Vagina (tissue), 2 donors: ENCODE measurements around the gene PAFAH1B2. TPM values are rescaled to one million over a fixed set of nuclear protein-coding genes. Genes with fewer than 3 reads are reported as not detected.

Experiments used
- DNase-seq, 2 donors: peaks; one replicate each; pipeline ENCODE4 v3.0.0-alpha.2; 2017; ENCODE audit errors: extremely low spot score in 2 of 2
- H3K27ac ChIP-seq: fragments of 200-600 bp; sonication (generic); one replicate; pipeline ENCODE4 v1.5.1; 2019
- H3K27me3 ChIP-seq: fragments of 200-600 bp; sonication (generic); one replicate; pipeline ENCODE4 v1.5.1; 2019
- H3K36me3 ChIP-seq, 2 donors: fragments of 200-600 bp; sonication (generic); one replicate each; pipeline ENCODE4 v1.5.1; 2017 to 2019
- H3K4me1 ChIP-seq: fragments of 200-600 bp; sonication (generic); one replicate; pipeline ENCODE4 v1.5.1; 2019
- H3K4me3 ChIP-seq, 2 donors: fragments of 200-600 bp; sonication (generic); 1 replicate in 1 of 2; 2 replicates in 1 of 2; pipeline ENCODE4 v1.5.1; 2016 to 2019
- H3K9me3 ChIP-seq: fragments of 200-600 bp; sonication (generic); one replicate; pipeline ENCODE4 v1.5.1; 2019
- CTCF ChIP-seq, 3 experiments: fragments of 450-650 bp in 2 of 3; fragments of 200-600 bp in 1 of 3; sonication (generic) in 1 of 3; IDR thresholded peaks; one replicate each; pipeline ENCODE4 v1.5.1; 2017 to 2019; ENCODE audit warnings: antibody characterized with exemption in 3 of 3, mild to moderate bottlenecking in 2 of 3, moderate library complexity in 2 of 3
- POLR2A ChIP-seq, 2 donors: fragments of 450-650 bp; IDR thresholded peaks; one replicate each; pipeline ENCODE4 v1.6.1; 2017; ENCODE audit warnings: antibody characterized with exemption in 2 of 2, mild to moderate bottlenecking in 2 of 2, moderate library complexity in 2 of 2
- POLR2AphosphoS5 ChIP-seq, 2 donors: sonication (generic); formaldehyde crosslinking; IDR thresholded peaks; one replicate each; pipeline ENCODE4 v1.9.0; 2017; ENCODE audit warnings: antibody characterized with exemption in 2 of 2, mild to moderate bottlenecking in 2 of 2, low read depth in 1 of 2; ENCODE audit not compliant: insufficient read depth in 1 of 2
- intact Hi-C: fragments of 100-400 bp; cut with DNase I; formaldehyde crosslinking; loops from one replicate; pipeline ENCODE4 v1.15.1; 2023
- total RNA-seq: library from RNA; depleted of rRNA; stranded (reverse); fragments of >200 nt; gene quantifications from one replicate; pipeline ENCODE4 v1.2.3, GENCODE V29; 2016

Gene PAFAH1B2
- total RNA-seq, 1 donor from 2014 or later = 68.5 TPM

GRCh38 chr11:117171007-117171403, 26.9 kb downstream of the PAFAH1B2 start:
- intact Hi-C loops = loop anchor here (10.0 kb wide), 1 partner anchor 54 kb away; no protein-coding TSS in a partner anchor
- Histone ChIP-seq H3K27ac (no peak overlapping the region), H3K36me3 (peaks cover 0 to 31% of the 10 kb centered on the region in 2 donors), H3K4me1 (peaks cover 5% of the 10 kb centered on the region), H3K27me3 (no peaks in the 10 kb centered on the region), H3K9me3 (no peaks in the 10 kb centered on the region), H3K4me3 (no peak overlapping the region)
- TF ChIP-seq CTCF (IDR thresholded peaks at IDR 0.05) (no peak), POLR2A (IDR thresholded peaks at IDR 0.05) (no peak), POLR2AphosphoS5 (IDR thresholded peaks at IDR 0.05; ENCODE audit: insufficient read depth in 1 of 2, low read depth in 1 of 2) (no peak)
- no peak for DNase-seq

GRCh38 chr11:117171404-117172061, 27.4 kb downstream of the PAFAH1B2 start:
- no peak overlapping the region for H3K27ac ChIP-seq
- intact Hi-C loops = loop anchor here (10.0 kb wide), 1 partner anchor 53 kb away; no protein-coding TSS in a partner anchor
- H3K27me3 ChIP-seq = no peaks in the 10 kb centered on the region
- peaks cover 0 to 25% of the 10 kb centered on the region in 2 donors for H3K36me3 ChIP-seq
- no peak for DNase-seq
- no peaks in the 10 kb centered on the region for H3K9me3 ChIP-seq
- TF ChIP-seq CTCF (IDR thresholded peaks at IDR 0.05) = no peak
- TF ChIP-seq POLR2A (IDR thresholded peaks at IDR 0.05) = no peak
- no peak for TF ChIP-seq POLR2AphosphoS5 (IDR thresholded peaks at IDR 0.05; ENCODE audit: insufficient read depth in 1 of 2, low read depth in 1 of 2)
- H3K4me1 ChIP-seq = peaks cover 5% of the 10 kb centered on the region
- H3K4me3 ChIP-seq = no peak overlapping the region

- peaks cover 6% of the 10 kb centered on the region for H3K4me1 ChIP-seq
- no peak for DNase-seq
- no peak overlapping the region for H3K4me3 ChIP-seq
- no peaks in the 10 kb centered on the region for H3K27me3 ChIP-seq
- no peak for TF ChIP-seq POLR2AphosphoS5 (IDR thresholded peaks at IDR 0.05; ENCODE audit: insufficient read depth in 1 of 2, low read depth in 1 of 2)
- TF ChIP-seq POLR2A (IDR thresholded peaks at IDR 0.05) = no peak
- no peak for TF ChIP-seq CTCF (IDR thresholded peaks at IDR 0.05)
- intact Hi-C loops = loop anchor here (10.0 kb wide), 1 partner anchor 52 kb away; no protein-coding TSS in a partner anchor
- no peaks in the 10 kb centered on the region for H3K9me3 ChIP-seq
- H3K27ac ChIP-seq = no peak overlapping the region
- H3K36me3 ChIP-seq = peaks cover 0 to 13% of the 10 kb centered on the region in 2 donors
Measured at GRCh38 chr11:117172724-117173421, 28.8 kb downstream of the PAFAH1B2 start.

GRCh38 chr11:117175104-117175503, 31.0 kb downstream of the PAFAH1B2 start:
- intact Hi-C loops = loop anchor here (10.0 kb wide), 1 partner anchor 50 kb away; no protein-coding TSS in a partner anchor
- TF ChIP-seq POLR2A (IDR thresholded peaks at IDR 0.05) (no peak), POLR2AphosphoS5 (IDR thresholded peaks at IDR 0.05; ENCODE audit: insufficient read depth in 1 of 2, low read depth in 1 of 2) (no peak), CTCF (IDR thresholded peaks at IDR 0.05) (no peak)
- Histone ChIP-seq H3K4me1 (peaks cover 21% of the 10 kb centered on the region), H3K36me3 (peaks cover 0 to 2% of the 10 kb centered on the region in 2 donors), H3K27me3 (no peaks in the 10 kb centered on the region), H3K27ac (no peak overlapping the region), H3K9me3 (no peaks in the 10 kb centered on the region), H3K4me3 (no peak overlapping the region)
- DNase-seq = no peak
